HepG2 (cell line): Measurements from ENCODE around the gene RIC3. TPM values are rescaled to one million over a fixed set of nuclear protein-coding genes. Genes with fewer than 3 reads are reported as not detected.

Source experiments
- ATAC-seq: fragments of 200-7000 bp; cut with Tn5 transposase; 3 replicates; pipeline ENCODE4 v1.9.1; 2020; ENCODE audit warnings: mild to moderate bottlenecking, moderate library complexity
- BruUV-seq: library from RNA; stranded (reverse); fragments of 400-500 nt; replicated peaks from 2 replicates; lab custom pipeline; 2021; lab: Mats Ljungman, UMichigan
- CTCF ChIA-PET: fragments of 300-600 bp; formaldehyde crosslinking; extraction: SDS; loops from one replicate; lab custom pipeline; 2021; ENCODE audit warnings: low total read pairs, inconsistent platforms, low intra/inter-chr PET ratio; lab: Yijun Ruan, JAX
- POLR2A ChIA-PET: fragments of 350-600 bp; sonication (Branson Sonifier 250); formaldehyde crosslinking; loops from one replicate; lab custom pipeline; 2020; ENCODE audit warnings: antibody characterized with exemption, inconsistent platforms; lab: Yijun Ruan, JAX
- DNase-seq: peaks from one replicate; pipeline ENCODE4 v3.0.0-alpha.2; 2015; ENCODE audit warnings: low spot score
- FAIRE-seq: peaks from 3 replicates; lab custom pipeline; 2011; peaks lifted over from hg19 to GRCh38; lab: Jason Lieb, UNC
- H2AFZ ChIP-seq: one replicate; pipeline ENCODE4 v1.6.1; 2011; ENCODE audit warnings: low read length, inconsistent platforms
- H3K27ac ChIP-seq: fragments of 300-600 bp; 3 replicates; pipeline ENCODE4 v1.8.0; 2011; ENCODE audit warnings: mixed run types, mild to moderate bottlenecking, mixed read lengths, low read length, inconsistent platforms; ENCODE audit not compliant: insufficient read depth; ENCODE audit errors: extremely low read length
- H3K27me3 ChIP-seq, 2 experiments: fragments of 200-600 bp in 1 of 2; 2 replicates in 1 of 2; 3 replicates in 1 of 2; pipeline versions ENCODE4 v1.6.0 to v1.8.0; 2011; ENCODE audit warnings: low read length in 2 of 2, mild to moderate bottlenecking in 2 of 2, moderate library complexity in 2 of 2, inconsistent platforms in 1 of 2; ENCODE audit not compliant: insufficient read depth in 2 of 2, control insufficient read depth in 1 of 2
- H3K36me3 ChIP-seq, 2 experiments: fragments of 200-600 bp in 1 of 2; replicated peaks in 1 of 2; 2 replicates in 1 of 2; 3 replicates in 1 of 2; pipeline versions ENCODE4 v1.5.1 to v1.8.0; 2011; ENCODE audit warnings: low read length in 2 of 2, inconsistent platforms in 1 of 2; ENCODE audit not compliant: insufficient read depth in 2 of 2, control insufficient read depth in 1 of 2
- H3K4me1 ChIP-seq: 2 replicates; pipeline ENCODE4 v1.5.1; 2012; ENCODE audit warnings: low read length, inconsistent platforms; ENCODE audit not compliant: insufficient read depth
- H3K4me2 ChIP-seq: 2 replicates; pipeline ENCODE4 v1.6.0; 2011; ENCODE audit warnings: low read depth, low read length, inconsistent platforms
- H3K4me3 ChIP-seq, 3 experiments: fragments of 200-600 bp in 1 of 3; sonication (generic), shearing (Covaris generic) in 1 of 3; replicated peaks in 1 of 3; 2 replicates each; pipeline ENCODE4 v1.5.1; 2011 to 2016; ENCODE audit warnings: low read length in 3 of 3, inconsistent platforms in 2 of 3, low read depth in 2 of 3, mild to moderate bottlenecking in 2 of 3, control low read depth in 1 of 3, mixed read lengths in 1 of 3; ENCODE audit not compliant: insufficient read depth in 1 of 3
- H3K79me2 ChIP-seq: one replicate; pipeline ENCODE4 v1.6.1; 2011; ENCODE audit warnings: low read length, inconsistent platforms; ENCODE audit not compliant: insufficient read depth
- H3K9ac ChIP-seq: 2 replicates; pipeline ENCODE4 v1.6.0; 2011; ENCODE audit warnings: mild to moderate bottlenecking, low read depth, low read length, inconsistent platforms; ENCODE audit not compliant: insufficient read depth
- H3K9me3 ChIP-seq: 2 replicates; pipeline ENCODE4 v1.5.1; 2012; ENCODE audit warnings: mild to moderate bottlenecking, low read length
- H4K20me1 ChIP-seq: 2 replicates; pipeline ENCODE4 v1.6.0; 2011; ENCODE audit warnings: inconsistent platforms, mild to moderate bottlenecking, low read length, moderate library complexity; ENCODE audit not compliant: insufficient read depth
- HOXA3 ChIP-seq: sonication (generic); formaldehyde crosslinking; IDR thresholded peaks from 2 replicates; pipeline ENCODE4 v1.5.0; 2020; ENCODE audit warnings: missing genetic modification reagents
- ONECUT2 ChIP-seq: sonication (generic); formaldehyde crosslinking; IDR thresholded peaks from 2 replicates; pipeline ENCODE4 v1.4.0; 2020; ENCODE audit warnings: missing genetic modification reagents
- SPEN ChIP-seq: sonication (generic); formaldehyde crosslinking; IDR thresholded peaks from 2 replicates; pipeline ENCODE4 v1.5.1; 2020; ENCODE audit warnings: low read depth, mild to moderate bottlenecking, missing genetic modification reagents
- ZBTB33 ChIP-seq: sonication (generic); formaldehyde crosslinking; IDR thresholded peaks from 2 replicates; pipeline ENCODE4 v1.4.0; 2020; ENCODE audit warnings: missing genetic modification reagents
- WGBS: methylation state at CpG from one replicate; pipeline ENCODE4 v1.1.6; 2017; ENCODE audit warnings: low lambda C conversion rate; 5-methylcytosine and 5-hydroxymethylcytosine counted together
- in situ Hi-C: cut with HindIII; loops from 2 replicates; pipeline ENCODE4 v1.10.0; 2017; ENCODE audit warnings: low pct_unique_long_range_greater_than_20kb; ENCODE audit not compliant: extremely low pct_ligation_motif_present
- intact Hi-C: fragments of 100-400 bp; cut with micrococcal nuclease; formaldehyde crosslinking; loops from one replicate; pipeline ENCODE4 v1.10.0; 2022; ENCODE audit not compliant: unreplicated experiment
- polyA plus RNA-seq, 8 experiments: library from polyadenylated mRNA; depleted of rRNA in 3 of 8; stranded (reverse) in 7 of 8; unstranded in 1 of 8; fragments of >200 nt; fragmentation: Illumina TruSeq in 4 of 8; extraction: Trizol in 4 of 8; gene quantifications; 2 replicates each; pipeline versions ENCODE4 v1.2.1 to v1.2.3, GENCODE V29; 2011 to 2016; ENCODE audit warnings: low read depth in 4 of 8, missing spikeins in 1 of 8, mixed read lengths in 1 of 8; ENCODE audit not compliant: insufficient read depth in 1 of 8
- total RNA-seq, 5 experiments: library from RNA; depleted of rRNA; stranded (reverse); fragments of >200 nt; fragmentation: Illumina TruSeq; extraction: Trizol; gene quantifications; 2 replicates each; pipeline ENCODE4 v1.2.3, GENCODE V29; 2016; ENCODE audit warnings: low read depth in 1 of 5

The RIC3 gene
- total and polyA plus RNA-seq, 2 of the 13 experiments (the other 11 are each of a cell fraction or from before 2014, with no cell fraction given): not detected

- no peak for DNase-seq
- TF ChIP-seq SPEN (CRISPR knock-in tag) (no peak), ONECUT2 (CRISPR knock-in tag) (no peak), HOXA3 (CRISPR knock-in tag) (no peak), ZBTB33 (CRISPR knock-in tag) (peak; percentile 95)
- in situ Hi-C loops: loop anchor here (10.0 kb wide), 1 partner anchor 89 kb away; no protein-coding TSS in a partner anchor
Observed at GRCh38 chr11:8093931-8094575, 74.8 kb downstream of the RIC3 start.

More at GRCh38 chr11:8093931-8094575, 74.8 kb downstream of the RIC3 start:
- no peaks in the 10 kb centered on the region for H4K20me1 ChIP-seq
- no peaks in the 10 kb centered on the region for H3K79me2 ChIP-seq
- H3K27ac ChIP-seq: no peak overlapping the region
- H3K4me3 ChIP-seq: no peak overlapping the region
- no peaks in the 10 kb centered on the region for H3K4me1 ChIP-seq
- H2AFZ ChIP-seq: no peak overlapping the region
- FAIRE-seq: no peak
- peak; percentile 16; the same call in 2 of the 3 replicates for ATAC-seq
- H3K36me3 ChIP-seq: peaks cover 0 to 3% of the 10 kb centered on the region in 2 experiments; a peak in 2 of 5 replicates
- no peaks in the 10 kb centered on the region for H3K9me3 ChIP-seq
- BruUV-seq: no TSS peak
- H3K4me2 ChIP-seq: no peak overlapping the region
- 77% methylated on average over 7 of the region's 9 CpGs for WGBS
- POLR2A ChIA-PET: no interaction called here
- H3K9ac ChIP-seq: no peak overlapping the region
- CTCF ChIA-PET: no interaction called here
- intact Hi-C loops: loop anchor here (10.0 kb wide), 1 partner anchor 199 kb away; no protein-coding TSS in a partner anchor
- H3K27me3 ChIP-seq: no peaks in the 10 kb centered on the region
